Astrocyte (in vitro differentiated cells and primary cell): ENCODE data around the gene LIMK2. TPM values are rescaled to one million over a fixed set of nuclear protein-coding genes. Genes with fewer than 3 reads are reported as not detected.

Experiments used
- DNase-seq: peaks from one replicate; pipeline ENCODE4 v3.0.0-alpha.2; 2010; ENCODE audit warnings: low read depth
- FAIRE-seq: peaks from 2 replicates; lab custom pipeline; 2011; peaks lifted over from hg19 to GRCh38; lab: Jason Lieb, UNC
- H2AFZ ChIP-seq: 2 replicates; pipeline ENCODE4 v1.6.0; 2012; ENCODE audit warnings: low read depth, low read length, inconsistent platforms
- H3K27ac ChIP-seq: 2 replicates; pipeline ENCODE4 v1.5.1; 2011; ENCODE audit warnings: low read depth, low read length, inconsistent platforms
- H3K27me3 ChIP-seq: 2 replicates; pipeline ENCODE4 v1.6.0; 2011; ENCODE audit warnings: low read length, inconsistent platforms; ENCODE audit not compliant: insufficient read depth
- H3K36me3 ChIP-seq: 2 replicates; pipeline ENCODE4 v1.5.1; 2011; ENCODE audit warnings: low read length, inconsistent platforms; ENCODE audit not compliant: insufficient read depth
- H3K4me1 ChIP-seq: 2 replicates; pipeline ENCODE4 v1.5.1; 2011; ENCODE audit warnings: low read length, inconsistent platforms; ENCODE audit not compliant: insufficient read depth
- H3K4me2 ChIP-seq: 2 replicates; pipeline ENCODE4 v1.6.0; 2012; ENCODE audit warnings: low read length, inconsistent platforms
- H3K4me3 ChIP-seq: 2 replicates; pipeline ENCODE4 v1.5.1; 2011; ENCODE audit warnings: low read depth, mild to moderate bottlenecking, low read length, inconsistent platforms; ENCODE audit not compliant: insufficient read depth
- H3K79me2 ChIP-seq: 2 replicates; pipeline ENCODE4 v1.6.0; 2012; ENCODE audit warnings: mild to moderate bottlenecking, low read length, inconsistent platforms; ENCODE audit not compliant: insufficient read depth
- H3K9ac ChIP-seq: 2 replicates; pipeline ENCODE4 v1.6.0; 2012; ENCODE audit warnings: mild to moderate bottlenecking, low read length, inconsistent platforms
- H3K9me3 ChIP-seq: 2 replicates; pipeline ENCODE4 v1.5.1; 2012; ENCODE audit warnings: low read depth, mild to moderate bottlenecking, low read length, inconsistent platforms; ENCODE audit not compliant: insufficient read depth
- H4K20me1 ChIP-seq: 2 replicates; pipeline ENCODE4 v1.6.0; 2012; ENCODE audit warnings: low read length, inconsistent platforms; ENCODE audit not compliant: insufficient read depth
- H3K27ac Mint-ChIP-seq: one replicate; pipeline ENCODE4 v1.8.0; 2021; ENCODE audit warnings: mild to moderate bottlenecking, mixed read lengths; ENCODE audit not compliant: unreplicated experiment
- H3K27me3 Mint-ChIP-seq: one replicate; pipeline ENCODE4 v1.8.0; 2021; ENCODE audit warnings: low read depth, mixed read lengths; ENCODE audit not compliant: unreplicated experiment
- H3K36me3 Mint-ChIP-seq: one replicate; pipeline ENCODE4 v1.8.0; 2021; ENCODE audit warnings: low read depth, mixed read lengths; ENCODE audit not compliant: unreplicated experiment
- H3K4me1 Mint-ChIP-seq: one replicate; pipeline ENCODE4 v1.8.0; 2021; ENCODE audit warnings: low read depth, mixed read lengths; ENCODE audit not compliant: unreplicated experiment
- H3K4me3 Mint-ChIP-seq: one replicate; pipeline ENCODE4 v1.8.0; 2021; ENCODE audit warnings: mild to moderate bottlenecking, moderate library complexity, mixed read lengths; ENCODE audit not compliant: unreplicated experiment
- H3K9me3 Mint-ChIP-seq: one replicate; pipeline ENCODE4 v1.8.0; 2021; ENCODE audit warnings: mild to moderate bottlenecking, mixed read lengths; ENCODE audit not compliant: unreplicated experiment
- CTCF ChIP-seq: IDR thresholded peaks from 2 replicates; pipeline ENCODE4 v1.5.1; 2011; ENCODE audit warnings: low read depth, mild to moderate bottlenecking, inconsistent platforms, low read length, moderate library complexity; ENCODE audit not compliant: insufficient read depth
- EZH2 ChIP-seq: IDR thresholded peaks from 2 replicates; pipeline ENCODE4 v1.6.1; 2012; ENCODE audit warnings: mild to moderate bottlenecking, low read length, inconsistent platforms; ENCODE audit not compliant: insufficient read depth
- total RNA-seq: library from RNA; stranded (reverse); gene quantifications from 2 replicates; pipeline ENCODE4 v1.2.1, GENCODE V29; 2021

The LIMK2 gene
- total RNA-seq, 1 donor from 2014 or later, result 128 TPM

- H3K4me2 ChIP-seq, result no peak overlapping the region
- Mint-ChIP-seq H3K4me3 (no peak overlapping the region), H3K4me1 (peaks cover 38% of the 10 kb centered on the region), H3K36me3 (peaks cover 32% of the 10 kb centered on the region), H3K9me3 (no peaks in the 10 kb centered on the region), H3K27me3 (no peaks in the 10 kb centered on the region), H3K27ac (no peak overlapping the region)
- FAIRE-seq (no peak), DNase-seq (no peak)
- peaks cover 80% of the 10 kb centered on the region for H4K20me1 ChIP-seq
- H2AFZ ChIP-seq, result no peak overlapping the region
- H3K27ac ChIP-seq, result no peak overlapping the region
- H3K9ac ChIP-seq, result no peak overlapping the region
- H3K4me1 ChIP-seq, result peaks cover 23% of the 10 kb centered on the region
- H3K27me3 ChIP-seq, result no peaks in the 10 kb centered on the region
- peaks cover 17% of the 10 kb centered on the region for H3K36me3 ChIP-seq
- no peak overlapping the region for H3K4me3 ChIP-seq
- no peaks in the 10 kb centered on the region for H3K9me3 ChIP-seq
- TF ChIP-seq CTCF, result no peak
- no peak for TF ChIP-seq EZH2
- peaks cover 73% of the 10 kb centered on the region for H3K79me2 ChIP-seq
Measured at GRCh38 chr22:31253949-31254348, 41.9 kb downstream of the LIMK2 start.

DNA sequence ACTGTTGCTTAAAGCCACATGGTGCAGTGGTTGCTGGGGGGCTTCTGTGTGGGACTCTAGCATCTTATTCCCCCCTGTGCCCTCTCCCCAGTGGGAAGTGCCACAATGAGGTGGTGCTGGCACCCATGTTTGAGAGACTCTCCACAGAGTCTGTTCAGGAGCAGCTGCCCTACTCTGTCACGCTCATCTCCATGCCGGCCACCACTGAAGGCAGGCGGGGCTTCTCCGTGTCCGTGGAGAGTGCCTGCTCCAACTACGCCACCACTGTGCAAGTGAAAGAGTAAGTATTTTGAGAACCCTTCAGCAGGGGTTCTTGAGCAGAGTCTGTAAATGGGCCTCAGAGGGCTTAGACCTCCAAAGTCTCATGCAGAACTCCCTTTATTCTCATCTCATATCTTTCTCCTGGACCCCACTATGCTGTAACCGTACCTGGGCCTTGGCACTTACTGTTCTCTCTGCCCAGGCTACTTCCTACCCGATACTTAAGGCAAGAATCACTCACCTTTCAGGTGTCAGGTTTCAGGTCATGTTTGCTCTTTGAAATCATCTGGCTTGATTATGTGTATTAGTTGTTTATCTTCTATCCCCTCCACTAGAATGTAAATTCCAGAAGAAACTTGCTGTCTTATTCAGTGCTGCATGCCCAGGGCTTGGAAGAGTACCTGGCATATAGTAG lies 47.8 kb downstream of the LIMK2 start:
- Mint-ChIP-seq H3K36me3 (peaks cover 49% of the 10 kb centered on the region), H3K27ac (no peak overlapping the region), H3K4me3 (no peak overlapping the region), H3K4me1 (peaks cover 3% of the 10 kb centered on the region), H3K9me3 (no peaks in the 10 kb centered on the region), H3K27me3 (no peaks in the 10 kb centered on the region)
- Histone ChIP-seq H3K9me3 (no peaks in the 10 kb centered on the region), H3K4me1 (no peaks in the 10 kb centered on the region), H3K4me2 (no peak overlapping the region), H3K27me3 (no peaks in the 10 kb centered on the region), H3K4me3 (no peak overlapping the region), H3K27ac (no peak overlapping the region), H3K36me3 (peaks cover 41% of the 10 kb centered on the region), H4K20me1 (peaks cover 51% of the 10 kb centered on the region), H3K79me2 (peaks cover 18% of the 10 kb centered on the region), H3K9ac (no peak overlapping the region), H2AFZ (no peak overlapping the region)
- DNase-seq (no peak), FAIRE-seq (no peak)
- TF ChIP-seq EZH2, result no peak
- TF ChIP-seq CTCF, result no peak

GRCh38 chr22:31260474-31260856 lies 48.4 kb downstream of the LIMK2 start:
- Histone ChIP-seq H4K20me1 (peaks cover 48% of the 10 kb centered on the region), H2AFZ (no peak overlapping the region), H3K27me3 (no peaks in the 10 kb centered on the region), H3K4me3 (no peak overlapping the region), H3K36me3 (peaks cover 42% of the 10 kb centered on the region), H3K4me2 (no peak overlapping the region), H3K79me2 (peaks cover 13% of the 10 kb centered on the region), H3K4me1 (no peaks in the 10 kb centered on the region), H3K9ac (no peak overlapping the region), H3K27ac (no peak overlapping the region), H3K9me3 (no peaks in the 10 kb centered on the region)
- FAIRE-seq (no peak), DNase-seq (no peak)
- Mint-ChIP-seq H3K27me3 (no peaks in the 10 kb centered on the region), H3K27ac (no peak overlapping the region), H3K4me1 (no peaks in the 10 kb centered on the region), H3K4me3 (no peak overlapping the region), H3K36me3 (peaks cover 46% of the 10 kb centered on the region), H3K9me3 (no peaks in the 10 kb centered on the region)
- TF ChIP-seq CTCF (no peak), EZH2 (no peak)
